ENCODE results near the gene ZBTB5.

GRCh38 chr9:37437010-37437409 lies 28.2 kb downstream of the ZBTB5 start:
- TF ChIP-seq, protein P1, sequence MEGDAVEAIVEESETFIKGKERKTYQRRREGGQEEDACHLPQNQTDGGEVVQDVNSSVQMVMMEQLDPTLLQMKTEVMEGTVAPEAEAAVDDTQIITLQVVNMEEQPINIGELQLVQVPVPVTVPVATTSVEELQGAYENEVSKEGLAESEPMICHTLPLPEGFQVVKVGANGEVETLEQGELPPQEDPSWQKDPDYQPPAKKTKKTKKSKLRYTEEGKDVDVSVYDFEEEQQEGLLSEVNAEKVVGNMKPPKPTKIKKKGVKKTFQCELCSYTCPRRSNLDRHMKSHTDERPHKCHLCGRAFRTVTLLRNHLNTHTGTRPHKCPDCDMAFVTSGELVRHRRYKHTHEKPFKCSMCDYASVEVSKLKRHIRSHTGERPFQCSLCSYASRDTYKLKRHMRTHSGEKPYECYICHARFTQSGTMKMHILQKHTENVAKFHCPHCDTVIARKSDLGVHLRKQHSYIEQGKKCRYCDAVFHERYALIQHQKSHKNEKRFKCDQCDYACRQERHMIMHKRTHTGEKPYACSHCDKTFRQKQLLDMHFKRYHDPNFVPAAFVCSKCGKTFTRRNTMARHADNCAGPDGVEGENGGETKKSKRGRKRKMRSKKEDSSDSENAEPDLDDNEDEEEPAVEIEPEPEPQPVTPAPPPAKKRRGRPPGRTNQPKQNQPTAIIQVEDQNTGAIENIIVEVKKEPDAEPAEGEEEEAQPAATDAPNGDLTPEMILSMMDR (IDR thresholded peaks at IDR 0.05) = no peak
- TF ChIP-seq POLR2A (IDR thresholded peaks at IDR 0.05) = no peak
